ENCODE results near the gene PGA3.

PGA3 gene

DNA sequence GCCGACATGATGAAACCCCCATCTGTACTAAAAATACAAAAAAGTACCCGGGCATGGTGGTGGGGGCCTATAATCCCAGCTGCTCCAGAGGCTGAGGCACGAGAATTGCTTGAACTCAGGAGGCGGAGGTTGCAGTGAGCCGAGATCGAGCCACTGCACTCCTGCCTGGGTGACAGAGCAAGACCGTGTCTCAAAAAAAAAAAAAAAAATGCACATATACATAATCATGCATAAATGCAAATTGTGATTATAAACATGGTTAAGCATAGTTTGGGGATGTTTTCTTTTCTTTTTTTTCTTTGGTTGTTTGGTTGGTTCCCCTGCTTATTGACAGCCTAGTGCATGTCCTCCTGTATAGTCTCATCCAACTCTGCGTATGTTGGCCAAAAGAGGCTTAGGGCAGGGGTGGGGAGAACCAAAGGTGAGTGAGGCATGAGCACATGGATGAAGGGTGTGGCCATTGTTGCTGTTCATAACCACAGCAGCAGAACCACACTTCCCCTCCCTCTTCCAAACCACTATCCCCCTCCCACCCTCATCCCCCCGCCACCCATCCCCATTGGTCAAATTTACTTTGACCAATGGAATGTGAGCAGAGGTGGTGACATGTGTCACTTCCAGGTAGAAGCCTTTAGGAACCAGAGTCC lies 35.1 kb upstream of the PGA3 start:
- Histone ChIP-seq H3K27me3 (ENCODE audit: insufficient read depth, poor library complexity, severe bottlenecking) (no peaks in the 10 kb centered on the region), H3K4me3 (replicated peaks; ENCODE audit: insufficient read depth, low read length) (no peak overlapping the region), H3K27ac (replicated peaks) (peak overlapping the region; percentile 75)
- no peak for DNase-seq (ENCODE audit: low read depth in 1 of 2, low spot score in 1 of 2)
- TF ChIP-seq SPI1 (IDR thresholded peaks at IDR 0.05; ENCODE audit: borderline replicate concordance, low read depth), result no peak
- TF ChIP-seq POLR2AphosphoS5 (IDR thresholded peaks at IDR 0.05; ENCODE audit: low read depth), result no peak
- no peak for TF ChIP-seq CTCF (IDR thresholded peaks at IDR 0.05; ENCODE audit: insufficient read depth, low read length)
- TF ChIP-seq GABPA (IDR thresholded peaks at IDR 0.05; ENCODE audit: low read depth), result no peak
- TF ChIP-seq REST (IDR thresholded peaks at IDR 0.05; ENCODE audit: insufficient replicate concordance, low read depth), result no peak

DNA sequence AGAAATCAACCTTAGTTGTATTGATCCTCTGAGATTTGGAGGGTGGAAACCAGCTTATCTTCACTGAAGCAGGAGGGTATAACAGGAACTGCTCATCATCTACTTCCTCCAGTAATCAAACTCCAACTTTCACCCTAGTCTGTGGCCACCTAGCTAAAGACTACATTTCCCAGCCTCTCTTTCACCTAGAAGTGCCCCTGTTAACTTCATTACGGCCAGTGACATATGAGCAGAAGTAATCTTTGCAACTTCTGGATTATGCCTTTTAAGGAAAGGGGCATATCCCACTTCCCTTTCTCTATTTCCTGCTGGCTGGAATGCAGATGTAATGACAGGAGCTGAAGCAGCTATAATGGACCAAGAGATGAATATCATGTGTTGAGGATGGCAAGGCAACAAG lies 34.5 kb upstream of the PGA3 start:
- TF ChIP-seq REST (IDR thresholded peaks at IDR 0.05; ENCODE audit: insufficient replicate concordance, low read depth) (no peak), CTCF (IDR thresholded peaks at IDR 0.05; ENCODE audit: insufficient read depth, low read length) (no peak), POLR2AphosphoS5 (IDR thresholded peaks at IDR 0.05; ENCODE audit: low read depth) (no peak), SPI1 (IDR thresholded peaks at IDR 0.05; ENCODE audit: borderline replicate concordance, low read depth) (peak; percentile 72; the same call in 1 of the 2 replicates)
- Histone ChIP-seq H3K4me3 (replicated peaks; ENCODE audit: insufficient read depth, low read length) (no peak overlapping the region), H3K27ac (replicated peaks) (no peak overlapping the region), H3K27me3 (ENCODE audit: insufficient read depth, poor library complexity, severe bottlenecking) (no peaks in the 10 kb centered on the region)
- peak in 1 of 2 experiments; percentile 39 for DNase-seq (ENCODE audit: low read depth in 1 of 2, low spot score in 1 of 2)

DNA sequence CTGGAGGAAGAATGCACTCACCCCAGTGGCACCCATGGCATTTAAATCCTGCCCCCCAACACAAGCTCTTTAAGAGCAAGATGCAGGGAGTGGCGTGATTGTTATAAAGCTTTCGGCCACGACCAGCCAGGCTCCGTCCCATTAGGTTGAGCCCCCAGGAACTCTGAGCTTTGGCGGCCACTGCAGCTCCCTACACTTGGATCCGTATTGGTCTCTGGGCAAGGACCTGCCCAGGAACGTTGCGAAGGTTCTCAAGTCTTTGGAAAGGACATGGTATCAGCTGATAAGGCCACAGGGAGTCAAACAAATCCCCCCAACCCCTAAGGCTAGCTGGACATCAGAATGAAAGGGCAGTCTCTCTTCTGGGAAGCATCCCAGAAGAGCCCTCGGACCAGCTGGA lies 32.7 kb upstream of the PGA3 start:
- H3K27ac ChIP-seq (replicated peaks), result no peak overlapping the region
- no peaks in the 10 kb centered on the region for H3K27me3 ChIP-seq (ENCODE audit: insufficient read depth, poor library complexity, severe bottlenecking)
- TF ChIP-seq SPI1 (IDR thresholded peaks at IDR 0.05; ENCODE audit: borderline replicate concordance, low read depth) (no peak), CTCF (IDR thresholded peaks at IDR 0.05; ENCODE audit: insufficient read depth, low read length) (no peak), GABPA (IDR thresholded peaks at IDR 0.05; ENCODE audit: low read depth) (no peak), REST (IDR thresholded peaks at IDR 0.05; ENCODE audit: insufficient replicate concordance, low read depth) (no peak), POLR2AphosphoS5 (IDR thresholded peaks at IDR 0.05; ENCODE audit: low read depth) (no peak)
- DNase-seq (ENCODE audit: low read depth in 1 of 2, low spot score in 1 of 2), result no peak
- no peak overlapping the region for H3K4me3 ChIP-seq (replicated peaks; ENCODE audit: insufficient read depth, low read length)

All from HL-60 (cell line).